GM21717 (cell line): ENCODE measurements around the gene WBP2.
"Not testable (repeated sequence)": the region's sequence is repeated elsewhere in the genome, so short reads cannot be mapped to it uniquely, and the experiment has no call there.

ENCODE experiments used
- ATAC-seq: cut with Tn5 transposase; IDR thresholded peaks from one replicate; pipeline ENCODE4 v1.9.1; 2021; ENCODE audit warnings: mild to moderate bottlenecking, moderate library complexity; ENCODE audit not compliant: unreplicated experiment

Gene WBP2

GRCh38 chr17:75817571-75817970 lies 37.6 kb downstream of the WBP2 start:
- no peak for ATAC-seq

DNA sequence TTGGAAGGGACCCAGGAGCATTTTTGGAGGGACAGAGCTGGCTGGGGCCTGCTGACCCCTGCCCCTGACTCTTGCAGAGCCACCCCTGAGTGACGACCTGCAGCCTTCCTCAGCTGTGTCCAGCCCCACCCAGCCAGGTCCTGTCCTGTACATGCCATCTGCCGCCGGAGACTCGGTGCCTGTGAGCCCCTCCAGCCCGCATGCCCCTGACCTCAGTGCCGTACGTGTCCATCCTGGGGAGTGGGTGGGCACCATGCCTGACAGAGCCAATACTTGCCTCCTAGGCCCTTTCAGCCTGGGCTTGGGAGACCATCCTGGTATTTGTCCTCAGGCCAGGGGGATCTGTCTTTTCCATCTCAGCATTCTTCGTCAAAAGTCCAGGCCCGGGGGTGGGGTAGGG lies 38.4 kb downstream of the WBP2 start:
- ATAC-seq, result no peak

DNA sequence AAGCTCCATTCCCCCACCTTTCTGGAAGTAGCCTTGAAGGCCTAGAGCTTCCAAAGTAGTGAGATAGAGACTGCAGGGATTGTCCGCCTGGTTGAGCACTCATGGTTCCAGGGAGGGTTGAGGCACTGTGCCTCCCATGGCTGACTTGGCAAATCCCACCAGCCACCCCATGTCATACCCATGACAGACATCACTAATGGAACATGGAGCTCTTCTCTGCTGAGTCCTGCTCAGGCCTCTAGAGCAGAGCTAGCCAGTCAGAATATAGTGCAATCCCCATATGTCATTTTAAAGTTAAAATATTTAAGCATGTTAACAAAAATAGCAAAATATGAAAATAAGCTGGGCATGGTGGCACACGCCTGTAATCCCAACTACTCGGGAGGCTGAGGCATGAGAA lies 39.7 kb downstream of the WBP2 start:
- no peak for ATAC-seq

- ATAC-seq, result no peak
These were observed 40.2 kb downstream of the WBP2 start for GRCh38 chr17:75814900-75815373.

DNA sequence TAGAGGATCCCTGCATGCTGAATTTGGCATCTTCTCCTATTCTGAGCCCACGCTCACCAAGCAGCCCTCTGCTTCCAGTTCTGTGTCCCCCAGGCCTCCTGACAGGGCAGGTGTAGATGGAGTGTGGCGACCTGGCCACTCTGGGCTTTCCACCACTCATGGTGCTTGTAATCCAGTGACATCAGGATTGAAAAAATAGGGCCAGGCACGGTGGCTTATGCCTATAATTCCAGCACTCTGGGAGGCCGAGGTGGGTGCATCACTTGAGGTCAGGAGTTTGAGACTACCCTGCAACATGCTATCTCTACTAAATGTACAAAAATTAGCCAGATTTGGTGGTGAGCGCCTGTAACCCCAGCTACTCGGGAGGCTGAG lies 41.1 kb downstream of the WBP2 start:
- ATAC-seq, result no peak

DNA sequence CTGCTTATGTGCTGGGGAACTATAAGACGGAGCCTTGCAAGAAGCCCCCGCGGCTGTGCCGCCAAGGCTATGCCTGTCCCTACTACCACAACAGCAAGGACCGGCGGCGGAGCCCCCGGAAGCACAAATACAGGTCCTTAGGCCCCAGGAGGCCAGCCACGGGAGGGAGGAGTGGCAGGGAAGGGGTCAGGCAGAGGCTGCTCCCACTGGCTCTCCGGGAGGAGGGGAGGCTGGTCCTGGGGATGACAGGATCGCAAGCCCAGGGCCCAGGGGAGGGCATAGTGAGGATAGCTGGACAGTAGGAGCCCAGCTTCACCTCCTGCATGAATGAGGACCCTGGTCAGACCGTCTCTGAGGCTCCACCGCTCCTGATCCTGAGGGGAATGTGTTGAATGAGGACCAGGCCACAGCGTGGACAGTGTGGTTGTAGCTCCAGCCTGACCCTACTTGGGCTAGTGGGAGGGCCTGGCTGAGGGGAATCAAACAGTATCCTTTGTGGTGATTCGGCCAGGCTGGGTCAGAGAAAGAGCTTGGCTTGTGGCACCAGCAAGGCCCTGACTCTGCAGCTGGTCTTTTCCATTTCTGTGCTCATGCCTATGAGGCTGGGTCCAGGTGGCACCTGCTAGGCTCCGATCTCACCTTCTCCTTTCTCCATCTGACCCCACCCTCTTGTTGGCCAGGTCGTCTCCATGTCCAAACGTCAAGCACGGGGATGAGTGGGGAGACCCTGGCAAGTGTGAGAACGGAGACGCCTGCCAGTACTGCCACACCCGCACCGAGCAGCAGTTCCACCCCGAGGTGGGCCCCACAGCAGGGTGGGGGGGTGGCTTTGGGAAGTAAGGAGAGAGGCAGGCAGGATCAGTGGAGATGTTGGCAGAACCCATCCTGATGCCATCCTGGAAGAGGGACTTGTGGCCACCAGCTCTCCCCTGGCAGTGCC lies 41.8 kb downstream of the WBP2 start:
- ATAC-seq, result no peak

- ATAC-seq, result no peak
These were observed 42.8 kb downstream of the WBP2 start for GRCh38 chr17:75812096-75813013.

- no peak for ATAC-seq
These were observed 44.0 kb downstream of the WBP2 start for GRCh38 chr17:75811174-75811573.

DNA sequence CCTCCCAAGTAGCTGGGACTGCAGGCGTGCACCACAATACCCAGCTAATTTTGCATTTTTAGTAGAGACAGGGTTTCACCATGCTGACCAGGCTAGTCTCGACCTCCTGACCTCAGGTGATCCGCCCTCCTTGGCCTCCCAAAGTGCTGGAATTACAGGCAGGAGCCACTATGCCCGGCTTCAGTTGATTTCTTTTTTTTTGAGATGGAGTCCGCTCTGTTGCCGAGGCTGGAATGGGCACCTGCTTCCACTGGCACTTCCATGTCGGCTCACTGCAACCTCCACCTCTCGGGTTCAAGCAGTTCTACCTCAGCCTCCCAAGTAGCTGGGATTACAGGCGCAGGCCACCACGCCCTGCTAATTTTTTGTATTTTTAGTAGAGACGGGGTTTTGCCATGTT lies 44.4 kb downstream of the WBP2 start:
- not testable (repeated sequence) for ATAC-seq

DNA sequence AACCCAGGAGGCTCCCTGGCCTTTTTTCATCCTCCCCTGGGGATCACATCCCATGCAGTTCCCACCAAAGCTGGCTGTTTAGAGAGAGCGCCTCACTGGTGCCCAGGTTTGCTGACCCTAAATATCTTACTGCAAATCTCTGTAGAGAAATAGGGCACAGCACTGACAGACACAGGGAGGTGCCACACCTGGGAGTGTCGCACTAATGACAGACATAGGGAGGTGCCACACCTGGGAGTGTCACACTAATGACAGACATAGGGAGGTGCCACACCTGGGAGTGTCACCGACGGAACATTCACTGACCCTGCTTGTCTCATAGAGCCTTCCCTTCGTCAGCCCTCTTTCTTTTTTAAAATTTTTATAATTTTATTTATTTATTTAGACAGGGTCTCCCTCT lies 44.9 kb downstream of the WBP2 start:
- no peak for ATAC-seq

GRCh38 chr17:75809631-75810111 lies 45.5 kb downstream of the WBP2 start:
- ATAC-seq, result no peak

- no peak for ATAC-seq
These were observed 46.1 kb downstream of the WBP2 start for GRCh38 chr17:75808905-75809621.

- no peak for ATAC-seq
These were observed 46.6 kb downstream of the WBP2 start for GRCh38 chr17:75808549-75808904.

DNA sequence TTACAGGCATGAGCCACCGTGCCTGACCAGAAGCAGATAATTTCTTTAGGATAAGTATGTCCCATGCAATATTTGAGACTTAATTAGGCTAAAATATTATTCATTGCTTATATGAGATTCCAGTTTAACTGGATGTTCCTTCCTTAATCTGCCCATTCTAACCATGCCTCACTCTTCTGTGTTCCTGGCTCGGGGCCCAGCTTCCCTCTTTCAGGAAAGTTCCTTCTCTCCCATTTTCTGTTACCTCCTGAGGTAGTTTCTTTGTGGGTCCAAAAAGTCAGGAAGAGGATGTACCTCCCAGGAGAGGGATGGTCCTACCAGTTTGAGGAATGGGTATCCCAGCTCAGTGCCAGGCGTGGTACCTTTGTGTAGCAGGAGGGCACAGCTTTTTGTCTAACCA lies 47.3 kb downstream of the WBP2 start:
- no peak for ATAC-seq

- no peak for ATAC-seq
These were observed 48.2 kb downstream of the WBP2 start for GRCh38 chr17:75806822-75807500.

DNA sequence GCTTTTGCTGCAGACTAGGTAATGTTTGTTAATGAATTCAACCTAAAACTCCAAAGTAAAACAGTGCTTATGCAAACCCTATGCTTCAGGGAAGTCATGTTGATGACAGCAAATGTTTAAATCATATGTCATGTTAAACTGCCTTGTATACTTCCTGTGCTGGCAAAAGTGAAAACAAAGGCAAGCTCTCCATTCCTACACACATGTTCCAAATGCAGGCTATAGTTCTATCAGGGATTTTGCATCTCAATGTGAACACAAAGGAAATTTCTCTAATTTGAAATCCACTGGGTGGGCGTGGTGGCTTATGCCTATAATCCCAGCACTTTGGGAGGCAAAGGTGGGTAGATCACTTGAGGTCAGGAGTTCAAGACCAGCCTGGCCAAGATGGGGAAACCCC lies 51.3 kb downstream of the WBP2 start:
- ATAC-seq, result no peak

DNA sequence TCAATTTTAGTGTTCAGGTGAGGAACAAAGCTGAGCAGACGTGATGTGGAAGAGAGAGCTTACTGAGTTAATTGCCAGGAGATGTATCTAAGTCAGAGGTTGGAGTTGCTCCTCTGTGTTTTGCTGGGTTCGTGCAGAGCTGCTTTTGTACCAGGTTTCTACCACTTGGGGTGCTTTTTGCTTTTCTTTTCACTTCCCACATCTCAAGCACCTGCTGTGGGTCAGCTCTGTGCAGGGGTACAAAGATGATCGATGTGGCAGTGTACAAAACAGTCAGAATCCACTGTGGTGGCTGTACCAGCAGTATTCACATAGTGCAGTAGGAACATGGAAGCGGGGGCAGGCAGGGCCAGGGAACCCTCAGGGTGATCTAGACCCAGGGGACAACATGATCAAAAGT lies 55.7 kb downstream of the WBP2 start:
- no peak for ATAC-seq

DNA sequence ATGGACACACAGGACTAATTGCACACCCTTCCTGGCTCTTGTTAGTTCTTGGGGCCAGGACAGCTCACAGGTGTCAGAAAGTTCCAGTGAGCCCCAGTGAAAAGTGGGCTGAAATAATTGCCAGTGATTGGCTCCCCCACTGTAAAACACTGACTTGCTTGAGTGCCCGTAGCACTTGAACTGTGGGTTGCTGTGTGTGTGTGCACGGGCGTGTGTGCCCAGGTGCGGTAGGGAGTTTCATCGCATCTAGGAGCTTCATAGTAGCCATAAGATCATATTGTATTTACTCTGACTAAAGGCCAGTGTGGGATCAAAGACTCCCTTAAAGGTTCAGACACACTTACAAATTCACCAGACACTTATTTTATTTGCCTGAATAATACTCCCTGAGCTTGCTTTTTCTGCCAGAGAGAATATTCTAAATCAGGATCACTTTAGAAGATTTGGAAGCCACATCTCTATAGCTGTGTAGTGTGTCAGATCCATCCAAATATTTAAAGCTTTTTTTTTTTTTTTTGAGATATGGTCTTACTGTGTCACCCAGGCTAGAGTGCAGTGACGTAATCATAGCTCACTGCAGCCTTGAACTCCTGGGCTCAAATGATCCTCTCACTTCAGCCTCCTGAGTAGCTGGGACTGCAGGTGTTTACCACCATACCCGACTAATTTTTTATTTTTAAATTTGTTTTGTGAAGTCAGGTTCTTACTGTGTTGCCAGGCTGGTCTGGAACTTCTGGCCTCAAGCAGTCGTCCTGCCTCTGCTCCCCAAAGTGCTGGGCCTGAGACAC lies 59.1 kb downstream of the WBP2 start:
- no peak for ATAC-seq
